Caco-2 (cell line): ENCODE results near the gene POFUT1. TPM values are rescaled to one million over a fixed set of nuclear protein-coding genes. Genes with fewer than 3 reads are reported as not detected.
A peak's percentile ranks its signal among the peaks of the same experiment; 100 is the strongest.

ENCODE experiments used
- BruUV-seq: library from RNA; stranded (reverse); fragments of 400-500 nt; replicated peaks from 2 replicates; lab custom pipeline; 2021; lab: Mats Ljungman, UMichigan
- CTCF ChIA-PET: fragments of 300-600 bp; sonication (Branson Sonifier 250); formaldehyde crosslinking; loops from one replicate; lab custom pipeline; 2022; ENCODE audit warnings: antibody characterized with exemption; lab: Charles Lee
- POLR2A ChIA-PET: fragments of 300-600 bp; sonication (Branson Sonifier 250); formaldehyde crosslinking; loops from one replicate; lab custom pipeline; 2022; ENCODE audit warnings: antibody characterized with exemption; lab: Charles Lee
- DNase-seq, 2 experiments: peaks; one replicate each; pipeline versions ENCODE4 v3.0.0 to v3.0.0-alpha.2; 2020 to 2022
- H3K27me3 ChIP-seq: replicated peaks from 2 replicates; pipeline ENCODE4 v1.6.0; 2011; ENCODE audit warnings: low read length; ENCODE audit not compliant: control insufficient read depth, insufficient read depth
- H3K36me3 ChIP-seq: 2 replicates; pipeline ENCODE4 v1.5.1; 2011; ENCODE audit warnings: low read length; ENCODE audit not compliant: control insufficient read depth, insufficient read depth
- H3K4me1 ChIP-seq: fragments of 250-450 bp; sonication (Bioruptor Pico); 2 replicates; pipeline ENCODE4 v1.5.1; 2020; ENCODE audit warnings: mild to moderate bottlenecking
- H3K4me3 ChIP-seq: 2 replicates; pipeline ENCODE4 v1.5.1; 2011; ENCODE audit warnings: low read depth, mild to moderate bottlenecking, control low read depth, low read length
- H3K9me3 ChIP-seq: fragments of 250-450 bp; sonication (Bioruptor Pico); 2 replicates; pipeline ENCODE4 v1.5.1; 2020; ENCODE audit warnings: mild to moderate bottlenecking, moderate library complexity
- H3K27ac Mint-ChIP-seq: one replicate; pipeline ENCODE4 v1.8.0; 2022; ENCODE audit warnings: mixed read lengths; ENCODE audit not compliant: unreplicated experiment
- H3K27me3 Mint-ChIP-seq: one replicate; pipeline ENCODE4 v1.8.0; 2022; ENCODE audit warnings: mixed read lengths; ENCODE audit not compliant: insufficient read depth, unreplicated experiment
- H3K36me3 Mint-ChIP-seq: one replicate; pipeline ENCODE4 v1.8.0; 2022; ENCODE audit warnings: mild to moderate bottlenecking, mixed read lengths; ENCODE audit not compliant: insufficient read depth, unreplicated experiment
- H3K4me1 Mint-ChIP-seq: one replicate; pipeline ENCODE4 v1.8.0; 2022; ENCODE audit warnings: low read depth, mixed read lengths; ENCODE audit not compliant: unreplicated experiment
- H3K4me3 Mint-ChIP-seq: one replicate; pipeline ENCODE4 v1.8.0; 2022; ENCODE audit warnings: mild to moderate bottlenecking, moderate library complexity, mixed read lengths; ENCODE audit not compliant: unreplicated experiment
- H3K9me3 Mint-ChIP-seq: one replicate; pipeline ENCODE4 v1.8.0; 2022; ENCODE audit warnings: mixed read lengths; ENCODE audit not compliant: unreplicated experiment
- CTCF ChIP-seq, 2 experiments: fragments of 200-600 bp in 1 of 2; IDR thresholded peaks; 1 replicate in 1 of 2; 2 replicates in 1 of 2; pipeline versions ENCODE4 v1.5.1 to v1.8.0; 2011 to 2022; ENCODE audit warnings: antibody characterized with exemption in 1 of 2, control low read depth in 1 of 2, inconsistent platforms in 1 of 2, low read depth in 1 of 2, low read length in 1 of 2, mild to moderate bottlenecking in 1 of 2, moderate library complexity in 1 of 2; ENCODE audit not compliant: insufficient read depth in 1 of 2, severe bottlenecking in 1 of 2, unreplicated experiment in 1 of 2
- intact Hi-C: fragments of 100-400 bp; cut with micrococcal nuclease; formaldehyde crosslinking; loops from one replicate; pipeline ENCODE4 v1.10.0; 2022; ENCODE audit not compliant: unreplicated experiment
- total RNA-seq: library from RNA; stranded (reverse); gene quantifications from 2 replicates; pipeline ENCODE4 v1.2.3, GENCODE V29; 2022

POFUT1 gene
- total RNA-seq, 1 experiment from 2014 or later = 158 TPM

- Histone ChIP-seq H3K27me3 (no peaks in the 10 kb centered on the region), H3K4me3 (no peak overlapping the region), H3K36me3 (peaks cover 23% of the 10 kb centered on the region), H3K4me1 (peaks cover 11% of the 10 kb centered on the region), H3K9me3 (no peaks in the 10 kb centered on the region)
- POLR2A ChIA-PET = interaction anchor here (0.5 to 2.3 kb wide), 2 partner anchors 9 to 88 kb away, joined by 5 to 13 read pairs; no protein-coding TSS in a partner anchor
- CTCF ChIA-PET = interaction anchor here (0.5 kb wide), 1 partner anchor 9 kb away, joined by 3 read pairs; no protein-coding TSS in a partner anchor
- no peak overlapping the region for H3K4me3 Mint-ChIP-seq
- intact Hi-C loops = no loop called here
- DNase-seq = no peak
- peaks cover 82% of the 10 kb centered on the region for H3K36me3 Mint-ChIP-seq
- no TSS peak for BruUV-seq
- no peaks in the 10 kb centered on the region for H3K4me1 Mint-ChIP-seq
- no peak for TF ChIP-seq CTCF (IDR thresholded peaks at IDR 0.05; ENCODE audit: insufficient read depth in 1 of 2, low read depth in 1 of 2, low read length in 1 of 2, severe bottlenecking in 1 of 2, unreplicated experiment in 1 of 2)
- no peaks in the 10 kb centered on the region for H3K9me3 Mint-ChIP-seq
- peak overlapping the region; percentile 0 for H3K27ac Mint-ChIP-seq
- no peaks in the 10 kb centered on the region for H3K27me3 Mint-ChIP-seq
These were observed 10.6 kb downstream of the POFUT1 start for GRCh38 chr20:32218156-32218900.

GRCh38 chr20:32224463-32224862, 16.8 kb downstream of the POFUT1 start:
- POLR2A ChIA-PET = no interaction called here
- no TSS peak for BruUV-seq
- Mint-ChIP-seq H3K27ac (peak overlapping the region; percentile 99), H3K27me3 (no peaks in the 10 kb centered on the region), H3K4me1 (peaks cover 49% of the 10 kb centered on the region), H3K36me3 (peaks cover 90% of the 10 kb centered on the region), H3K9me3 (no peaks in the 10 kb centered on the region), H3K4me3 (peak overlapping the region; percentile 8)
- H3K27me3 ChIP-seq = no peaks in the 10 kb centered on the region
- no peaks in the 10 kb centered on the region for H3K9me3 ChIP-seq
- intact Hi-C loops = no loop called here
- no peak overlapping the region for H3K4me3 ChIP-seq
- no peak for TF ChIP-seq CTCF (IDR thresholded peaks at IDR 0.05; ENCODE audit: insufficient read depth in 1 of 2, low read depth in 1 of 2, low read length in 1 of 2, severe bottlenecking in 1 of 2, unreplicated experiment in 1 of 2)
- peak; percentile 68 to 83 for DNase-seq
- H3K4me1 ChIP-seq = peaks cover 52% of the 10 kb centered on the region
- H3K36me3 ChIP-seq = peaks cover 18% of the 10 kb centered on the region
- CTCF ChIA-PET = no interaction called here

- peaks cover 59% of the 10 kb centered on the region for H3K4me1 Mint-ChIP-seq
- peak overlapping the region; percentile 99 for H3K27ac Mint-ChIP-seq
- H3K36me3 ChIP-seq = peaks cover 25% of the 10 kb centered on the region
- no peaks in the 10 kb centered on the region for H3K27me3 ChIP-seq
- intact Hi-C loops = loop anchor here (5.0 kb wide), 1 partner anchor 514 kb away; no protein-coding TSS in a partner anchor
- peaks cover 94% of the 10 kb centered on the region for H3K36me3 Mint-ChIP-seq
- H3K4me1 ChIP-seq = peaks cover 57% of the 10 kb centered on the region
- peak overlapping the region; percentile 59 for H3K4me3 Mint-ChIP-seq
- no peaks in the 10 kb centered on the region for H3K9me3 Mint-ChIP-seq
- TF ChIP-seq CTCF (IDR thresholded peaks at IDR 0.05; ENCODE audit: insufficient read depth in 1 of 2, low read depth in 1 of 2, low read length in 1 of 2, severe bottlenecking in 1 of 2, unreplicated experiment in 1 of 2) = no peak
- DNase-seq = no peak
- ChIA-PET POLR2A (interaction anchor here (1.2 to 2.1 kb wide), 3 partner anchors 18 to 28 kb away, joined by 3 to 13 read pairs (median 3); partner anchors contain the start of gene POFUT1), CTCF (no interaction called here)
- no peak overlapping the region for H3K4me3 ChIP-seq
- no peaks in the 10 kb centered on the region for H3K9me3 ChIP-seq
- H3K27me3 Mint-ChIP-seq = no peaks in the 10 kb centered on the region
- no TSS peak for BruUV-seq
These were observed 18.7 kb downstream of the POFUT1 start for GRCh38 chr20:32226391-32226790.
